ENCODE results near the gene TCHH. TPM values are rescaled to one million over a fixed set of nuclear protein-coding genes. Genes with fewer than 3 reads are reported as not detected.

The TCHH gene
- total and polyA plus RNA-seq, 10 of the 15 experiments (the other 5 are each of a cell fraction or from before 2014, with no cell fraction given), result not detected

DNA sequence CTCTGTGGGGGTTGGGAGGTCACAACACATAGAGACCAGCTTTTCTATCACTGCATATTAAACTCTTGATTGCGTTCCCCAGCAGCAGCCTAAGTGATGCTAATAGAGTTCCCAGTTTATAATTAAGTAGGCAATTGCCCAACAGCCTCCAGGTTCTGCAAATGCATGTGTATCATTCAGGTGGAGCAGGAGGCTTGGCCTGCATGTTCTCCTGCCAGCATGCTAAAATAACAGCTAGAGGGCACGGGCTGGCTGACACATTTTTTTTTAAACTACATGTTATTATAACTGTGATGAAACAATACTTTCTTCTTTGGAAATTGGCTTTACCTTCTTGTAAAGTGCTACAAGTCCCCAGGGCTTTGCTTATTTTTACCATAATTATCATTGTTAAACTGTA lies 10.4 kb downstream of the TCHH start:
- Histone ChIP-seq H3K9me3 (replicated peaks; ENCODE audit: control insufficient read depth, insufficient read depth, low read length) (no peaks in the 10 kb centered on the region; the same call in 2 of the 3 replicates), H3K27ac (ENCODE audit: control insufficient read depth, insufficient read depth) (no peak overlapping the region), H3K4me2 (ENCODE audit: control insufficient read depth, insufficient read depth) (no peak overlapping the region), H3K27me3 (replicated peaks in 1 of 2; ENCODE audit: control insufficient read depth in 2 of 2, insufficient read depth in 2 of 2, low read length in 1 of 2) (peaks cover 4 to 11% of the 10 kb centered on the region in 2 experiments), H3K36me3 (ENCODE audit: control insufficient read depth in 2 of 2, insufficient read depth in 2 of 2, low read length in 1 of 2) (no peaks in the 10 kb centered on the region), H3K79me2 (ENCODE audit: control insufficient read depth, insufficient read depth, low read length) (no peaks in the 10 kb centered on the region), H3K4me3 (no peak overlapping the region), H4K20me1 (ENCODE audit: control insufficient read depth, insufficient read depth) (no peaks in the 10 kb centered on the region), H3K9ac (ENCODE audit: control insufficient read depth, insufficient read depth, low read length) (no peak overlapping the region), H2AFZ (ENCODE audit: control insufficient read depth, low read depth, low read length) (no peak overlapping the region), H3K4me1 (ENCODE audit: control insufficient read depth, insufficient read depth, low read length) (no peaks in the 10 kb centered on the region)
- ChIA-PET SMC1A (ENCODE audit: uncharacterized antibody, unreplicated experiment) (interaction anchor here (1.4 kb wide), 1 partner anchor 15 kb away, joined by 4 read pairs; no protein-coding TSS in a partner anchor), CTCF (no interaction called here), POLR2A (no interaction called here), RAD21 (ENCODE audit: unreplicated experiment) (no interaction called here)
- FAIRE-seq (no peak), DNase-seq (ENCODE audit: low read depth, low spot score) (no peak), ATAC-seq (no peak)
- BruUV-seq (replicated peaks), result no TSS peak
- intact Hi-C loops (cut with micrococcal nuclease; ENCODE audit: unreplicated experiment) (no loop called here), in situ Hi-C loops (cut with MboI) (no loop called here)
- WGBS (ENCODE audit: insufficient coverage, insufficient replicate concordance, low lambda C conversion rate, missing lambda C conversion rate), result 40% methylated on average over 2 of the region's 2 CpGs
- TF ChIP-seq NR2C2 (IDR thresholded peaks at IDR 0.05; ENCODE audit: borderline replicate concordance, control insufficient read depth, insufficient read length, low read depth) (no peak), IKZF2 (IDR thresholded peaks at IDR 0.05) (no peak), POLR2AphosphoS2 (IDR thresholded peaks at IDR 0.05; ENCODE audit: low read depth, low read length) (no peak), ZNF207 (IDR thresholded peaks at IDR 0.05; ENCODE audit: borderline replicate concordance) (no peak), POLR2A (IDR thresholded peaks at IDR 0.05; ENCODE audit: low read depth, low read length) (no peak), SIX5 (IDR thresholded peaks at IDR 0.05; ENCODE audit: low read depth, low read length, severe bottlenecking) (no peak), RAD21 (IDR thresholded peaks at IDR 0.05; ENCODE audit: insufficient read depth, low read depth, low read length) (no peak), SUPT20H (IDR thresholded peaks at IDR 0.05; ENCODE audit: borderline replicate concordance, control insufficient read depth, low read depth, low read length) (no peak), HDAC2 (IDR thresholded peaks at IDR 0.05) (no peak), RELA (IDR thresholded peaks at IDR 0.05; ENCODE audit: borderline replicate concordance, partially characterized antibody) (no peak), CHD4 (IDR thresholded peaks at IDR 0.05) (no peak)
- TF ChIP-seq, protein P1, sequence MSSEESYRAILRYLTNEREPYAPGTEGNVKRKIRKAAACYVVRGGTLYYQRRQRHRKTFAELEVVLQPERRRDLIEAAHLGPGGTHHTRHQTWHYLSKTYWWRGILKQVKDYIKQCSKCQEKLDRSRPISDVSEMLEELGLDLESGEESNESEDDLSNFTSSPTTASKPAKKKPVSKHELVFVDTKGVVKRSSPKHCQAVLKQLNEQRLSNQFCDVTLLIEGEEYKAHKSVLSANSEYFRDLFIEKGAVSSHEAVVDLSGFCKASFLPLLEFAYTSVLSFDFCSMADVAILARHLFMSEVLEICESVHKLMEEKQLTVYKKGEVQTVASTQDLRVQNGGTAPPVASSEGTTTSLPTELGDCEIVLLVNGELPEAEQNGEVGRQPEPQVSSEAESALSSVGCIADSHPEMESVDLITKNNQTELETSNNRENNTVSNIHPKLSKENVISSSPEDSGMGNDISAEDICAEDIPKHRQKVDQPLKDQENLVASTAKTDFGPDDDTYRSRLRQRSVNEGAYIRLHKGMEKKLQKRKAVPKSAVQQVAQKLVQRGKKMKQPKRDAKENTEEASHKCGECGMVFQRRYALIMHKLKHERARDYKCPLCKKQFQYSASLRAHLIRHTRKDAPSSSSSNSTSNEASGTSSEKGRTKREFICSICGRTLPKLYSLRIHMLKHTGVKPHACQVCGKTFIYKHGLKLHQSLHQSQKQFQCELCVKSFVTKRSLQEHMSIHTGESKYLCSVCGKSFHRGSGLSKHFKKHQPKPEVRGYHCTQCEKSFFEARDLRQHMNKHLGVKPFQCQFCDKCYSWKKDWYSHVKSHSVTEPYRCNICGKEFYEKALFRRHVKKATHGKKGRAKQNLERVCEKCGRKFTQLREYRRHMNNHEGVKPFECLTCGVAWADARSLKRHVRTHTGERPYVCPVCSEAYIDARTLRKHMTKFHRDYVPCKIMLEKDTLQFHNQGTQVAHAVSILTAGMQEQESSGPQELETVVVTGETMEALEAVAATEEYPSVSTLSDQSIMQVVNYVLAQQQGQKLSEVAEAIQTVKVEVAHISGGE (CRISPR knock-in tag; IDR thresholded peaks at IDR 0.05), result no peak
- TF ChIP-seq, protein P2, sequence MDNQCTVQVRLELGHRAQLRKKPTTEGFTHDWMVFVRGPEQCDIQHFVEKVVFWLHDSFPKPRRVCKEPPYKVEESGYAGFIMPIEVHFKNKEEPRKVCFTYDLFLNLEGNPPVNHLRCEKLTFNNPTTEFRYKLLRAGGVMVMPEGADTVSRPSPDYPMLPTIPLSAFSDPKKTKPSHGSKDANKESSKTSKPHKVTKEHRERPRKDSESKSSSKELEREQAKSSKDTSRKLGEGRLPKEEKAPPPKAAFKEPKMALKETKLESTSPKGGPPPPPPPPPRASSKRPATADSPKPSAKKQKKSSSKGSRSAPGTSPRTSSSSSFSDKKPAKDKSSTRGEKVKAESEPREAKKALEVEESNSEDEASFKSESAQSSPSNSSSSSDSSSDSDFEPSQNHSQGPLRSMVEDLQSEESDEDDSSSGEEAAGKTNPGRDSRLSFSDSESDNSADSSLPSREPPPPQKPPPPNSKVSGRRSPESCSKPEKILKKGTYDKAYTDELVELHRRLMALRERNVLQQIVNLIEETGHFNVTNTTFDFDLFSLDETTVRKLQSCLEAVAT (IDR thresholded peaks at IDR 0.05), result no peak
- TF ChIP-seq, protein P3, sequence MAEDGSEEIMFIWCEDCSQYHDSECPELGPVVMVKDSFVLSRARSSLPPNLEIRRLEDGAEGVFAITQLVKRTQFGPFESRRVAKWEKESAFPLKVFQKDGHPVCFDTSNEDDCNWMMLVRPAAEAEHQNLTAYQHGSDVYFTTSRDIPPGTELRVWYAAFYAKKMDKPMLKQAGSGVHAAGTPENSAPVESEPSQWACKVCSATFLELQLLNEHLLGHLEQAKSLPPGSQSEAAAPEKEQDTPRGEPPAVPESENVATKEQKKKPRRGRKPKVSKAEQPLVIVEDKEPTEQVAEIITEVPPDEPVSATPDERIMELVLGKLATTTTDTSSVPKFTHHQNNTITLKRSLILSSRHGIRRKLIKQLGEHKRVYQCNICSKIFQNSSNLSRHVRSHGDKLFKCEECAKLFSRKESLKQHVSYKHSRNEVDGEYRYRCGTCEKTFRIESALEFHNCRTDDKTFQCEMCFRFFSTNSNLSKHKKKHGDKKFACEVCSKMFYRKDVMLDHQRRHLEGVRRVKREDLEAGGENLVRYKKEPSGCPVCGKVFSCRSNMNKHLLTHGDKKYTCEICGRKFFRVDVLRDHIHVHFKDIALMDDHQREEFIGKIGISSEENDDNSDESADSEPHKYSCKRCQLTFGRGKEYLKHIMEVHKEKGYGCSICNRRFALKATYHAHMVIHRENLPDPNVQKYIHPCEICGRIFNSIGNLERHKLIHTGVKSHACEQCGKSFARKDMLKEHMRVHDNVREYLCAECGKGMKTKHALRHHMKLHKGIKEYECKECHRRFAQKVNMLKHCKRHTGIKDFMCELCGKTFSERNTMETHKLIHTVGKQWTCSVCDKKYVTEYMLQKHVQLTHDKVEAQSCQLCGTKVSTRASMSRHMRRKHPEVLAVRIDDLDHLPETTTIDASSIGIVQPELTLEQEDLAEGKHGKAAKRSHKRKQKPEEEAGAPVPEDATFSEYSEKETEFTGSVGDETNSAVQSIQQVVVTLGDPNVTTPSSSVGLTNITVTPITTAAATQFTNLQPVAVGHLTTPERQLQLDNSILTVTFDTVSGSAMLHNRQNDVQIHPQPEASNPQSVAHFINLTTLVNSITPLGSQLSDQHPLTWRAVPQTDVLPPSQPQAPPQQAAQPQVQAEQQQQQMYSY (CRISPR knock-in tag; IDR thresholded peaks at IDR 0.05), result no peak
